MCF 10A (cell line): ENCODE data around the gene REM1. TPM values are rescaled to one million over a fixed set of nuclear protein-coding genes. Genes with fewer than 3 reads are reported as not detected.
"Not testable (repeated sequence)": the region's sequence is repeated elsewhere in the genome, so short reads cannot be mapped to it uniquely, and the experiment has no call there.

ENCODE experiments used
- BruUV-seq: library from RNA; stranded (reverse); fragments of 400-500 nt; replicated peaks from 2 replicates; lab custom pipeline; 2021; lab: Mats Ljungman, UMichigan
- CTCF ChIA-PET: fragments of 300-600 bp; sonication (Branson Sonifier 250); formaldehyde crosslinking; extraction: SDS; loops from one replicate; lab custom pipeline; 2021; ENCODE audit warnings: antibody characterized with exemption, inconsistent platforms; lab: Yijun Ruan, JAX
- POLR2A ChIA-PET: fragments of 300-600, 350-650 bp; sonication (Branson Sonifier 250); formaldehyde crosslinking; extraction: SDS; loops from one replicate; lab custom pipeline; 2020; ENCODE audit warnings: antibody characterized with exemption, inconsistent platforms; lab: Yijun Ruan, JAX
- DNase-seq: peaks from one replicate; pipeline ENCODE4 v3.0.0-alpha.2; 2018; ENCODE audit not compliant: unreplicated experiment
- H3K27ac Mint-ChIP-seq: one replicate; pipeline ENCODE4 v1.8.0; 2022; ENCODE audit warnings: mild to moderate bottlenecking, low read depth, mixed read lengths; ENCODE audit not compliant: unreplicated experiment
- H3K27me3 Mint-ChIP-seq: one replicate; pipeline ENCODE4 v1.8.0; 2022; ENCODE audit warnings: mixed read lengths; ENCODE audit not compliant: insufficient read depth, unreplicated experiment
- H3K36me3 Mint-ChIP-seq: one replicate; pipeline ENCODE4 v1.8.0; 2022; ENCODE audit warnings: mild to moderate bottlenecking, moderate library complexity, mixed read lengths; ENCODE audit not compliant: insufficient read depth, unreplicated experiment
- H3K4me1 Mint-ChIP-seq: one replicate; pipeline ENCODE4 v1.8.0; 2022; ENCODE audit warnings: mixed read lengths; ENCODE audit not compliant: insufficient read depth, unreplicated experiment
- H3K4me3 Mint-ChIP-seq: one replicate; pipeline ENCODE4 v1.8.0; 2022; ENCODE audit warnings: mild to moderate bottlenecking, moderate library complexity, mixed read lengths; ENCODE audit not compliant: unreplicated experiment
- H3K9me3 Mint-ChIP-seq: one replicate; pipeline ENCODE4 v1.8.0; 2022; ENCODE audit warnings: mixed read lengths; ENCODE audit not compliant: unreplicated experiment
- CTCF ChIP-seq: fragments of 200-600 bp; IDR thresholded peaks from one replicate; pipeline ENCODE4 v1.8.0; 2022; ENCODE audit warnings: antibody characterized with exemption, mild to moderate bottlenecking; ENCODE audit not compliant: unreplicated experiment
- intact Hi-C: fragments of 100-400 bp; cut with micrococcal nuclease; formaldehyde crosslinking; loops from 2 replicates; pipeline ENCODE4 v1.14.1; 2022
- total RNA-seq: library from RNA; stranded (reverse); gene quantifications from 2 replicates; pipeline ENCODE4 v1.2.3, GENCODE V29; 2022

Gene REM1
- total RNA-seq, 1 experiment from 2014 or later, result not detected

DNA sequence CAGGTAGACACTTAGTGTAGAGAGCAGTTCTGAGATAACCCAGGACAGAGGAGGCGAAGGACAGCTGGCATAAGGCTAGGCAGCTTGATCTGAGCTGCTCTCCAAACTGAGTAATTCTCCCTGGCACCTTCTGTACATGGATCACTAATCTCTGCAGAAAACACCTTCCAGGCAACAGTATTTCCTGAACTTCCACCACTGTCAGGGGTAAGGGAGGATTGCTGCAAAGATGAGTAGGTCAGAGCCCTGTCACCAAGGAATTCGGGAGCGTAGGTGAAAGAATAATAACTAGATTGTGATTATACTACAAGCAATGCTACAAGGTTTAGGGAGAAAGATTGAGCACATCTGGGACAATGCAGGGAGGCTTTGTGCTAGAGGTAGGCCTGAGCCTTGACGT, 41.1 kb downstream of the REM1 start:
- Mint-ChIP-seq H3K27me3 (no peaks in the 10 kb centered on the region), H3K27ac (no peak overlapping the region), H3K36me3 (peaks cover 12% of the 10 kb centered on the region), H3K4me1 (peaks cover 6% of the 10 kb centered on the region), H3K9me3 (no peaks in the 10 kb centered on the region), H3K4me3 (no peak overlapping the region)
- POLR2A ChIA-PET, result interaction anchor here (0.5 to 1.1 kb wide), 4 partner anchors 32 to 89 kb away, joined by 4 to 9 read pairs (median 4); no protein-coding TSS in a partner anchor
- TSS peak; percentile 36 for BruUV-seq
- no peak for DNase-seq
- intact Hi-C loops, result loop anchor here (2.0 kb wide), 1 partner anchor 97 kb away; no protein-coding TSS in a partner anchor
- CTCF ChIA-PET, result interaction anchor here (0.7 to 2.7 kb wide), 9 partner anchors 13 to 103 kb away, joined by 3 to 12 read pairs (median 5); a partner anchor contains a TSS
- TF ChIP-seq CTCF, result no peak

DNA sequence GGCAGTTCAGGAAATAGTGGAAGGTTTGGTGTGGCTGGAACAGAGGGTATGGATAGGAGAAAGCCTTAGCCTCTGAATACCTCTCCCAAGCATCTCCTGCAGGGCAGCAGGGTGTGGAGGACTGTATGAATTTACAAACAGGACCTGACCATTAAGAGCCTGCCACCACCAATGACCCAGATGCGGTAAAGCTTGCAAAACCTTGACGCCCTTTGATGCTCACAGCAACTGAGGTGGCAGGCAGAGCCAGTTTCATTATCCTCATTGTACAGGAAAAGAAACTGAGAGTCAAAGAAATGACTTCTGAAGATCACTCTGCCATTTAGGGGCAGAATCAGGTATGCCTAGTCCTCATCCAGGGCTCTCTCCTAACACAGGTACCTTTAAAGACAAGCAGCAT, 41.6 kb downstream of the REM1 start:
- Mint-ChIP-seq H3K36me3 (peaks cover 14% of the 10 kb centered on the region), H3K4me1 (peaks cover 6% of the 10 kb centered on the region), H3K9me3 (no peaks in the 10 kb centered on the region), H3K27ac (no peak overlapping the region), H3K27me3 (no peaks in the 10 kb centered on the region), H3K4me3 (no peak overlapping the region)
- no peak for DNase-seq
- CTCF ChIA-PET, result interaction anchor here (0.7 to 3.6 kb wide), 9 partner anchors 14 to 104 kb away, joined by 3 to 14 read pairs (median 7); a partner anchor contains a TSS
- intact Hi-C loops, result loop anchor here (2.0 kb wide), 1 partner anchor 96 kb away; no protein-coding TSS in a partner anchor
- no peak for TF ChIP-seq CTCF
- POLR2A ChIA-PET, result no interaction called here
- no TSS peak for BruUV-seq

GRCh38 chr20:31517373-31517772, 42.3 kb downstream of the REM1 start:
- POLR2A ChIA-PET, result interaction anchor here (0.7 kb wide), 1 partner anchor 43 kb away, joined by 4 read pairs; no protein-coding TSS in a partner anchor
- no peak for TF ChIP-seq CTCF
- DNase-seq, result peak; percentile 59
- peaks cover 14% of the 10 kb centered on the region for H3K36me3 Mint-ChIP-seq
- no TSS peak for BruUV-seq
- no peaks in the 10 kb centered on the region for H3K27me3 Mint-ChIP-seq
- peaks cover 6% of the 10 kb centered on the region for H3K4me1 Mint-ChIP-seq
- H3K27ac Mint-ChIP-seq, result no peak overlapping the region
- no peaks in the 10 kb centered on the region for H3K9me3 Mint-ChIP-seq
- CTCF ChIA-PET, result interaction anchor here (0.7 to 3.6 kb wide), 7 partner anchors 11 to 95 kb away, joined by 3 to 14 read pairs (median 4); a partner anchor contains a TSS
- no peak overlapping the region for H3K4me3 Mint-ChIP-seq
- intact Hi-C loops, result loop anchor here (2.0 kb wide), 1 partner anchor 95 kb away; no protein-coding TSS in a partner anchor

DNA sequence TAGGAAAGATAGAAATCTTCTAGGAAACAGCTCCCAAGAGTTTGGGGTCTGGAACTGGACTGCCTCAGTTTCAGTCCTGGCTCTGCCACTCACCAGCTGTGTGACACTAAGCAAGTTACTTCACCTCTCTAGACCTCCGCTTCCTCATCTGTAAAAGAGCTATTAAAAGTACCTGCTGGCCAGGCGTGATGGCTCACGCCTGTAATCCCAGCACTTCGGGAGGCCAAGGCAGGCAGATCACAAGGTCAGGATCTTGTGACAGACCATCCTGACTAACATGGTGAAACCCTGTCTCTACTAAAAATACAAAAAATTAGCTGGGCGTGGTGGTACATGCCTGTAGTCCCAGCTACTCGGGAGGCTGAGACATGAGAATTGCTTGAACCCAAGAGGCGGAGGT, 46.2 kb downstream of the REM1 start:
- Mint-ChIP-seq H3K36me3 (peaks cover 27% of the 10 kb centered on the region), H3K27ac (peak overlapping the region; percentile 54)
- H3K9me3 Mint-ChIP-seq, H3K4me3 Mint-ChIP-seq, BruUV-seq, intact Hi-C loops, H3K4me1 Mint-ChIP-seq, DNase-seq, H3K27me3 Mint-ChIP-seq: not testable (repeated sequence)
- POLR2A ChIA-PET, result interaction anchor here (0.7 to 1.9 kb wide), 3 partner anchors 15 to 25 kb away, joined by 3 to 5 read pairs (median 4); a partner anchor contains a TSS
- CTCF ChIA-PET, result interaction anchor here (0.5 to 4.4 kb wide), 9 partner anchors 9 to 312 kb away, joined by 3 to 31 read pairs (median 5); no protein-coding TSS in a partner anchor
